Natural killer cell (primary cell): ENCODE data around the gene PPFIA2. TPM values are rescaled to one million over a fixed set of nuclear protein-coding genes. Genes with fewer than 3 reads are reported as not detected.

Experiments
- ATAC-seq, 3 donors: fragments of 150-1000 bp in 2 of 3; fragments of 200-7000 bp in 1 of 3; cut with Tn5 transposase; 1 replicate in 1 of 3; 2 replicates in 2 of 3; pipeline ENCODE4 v1.10.0; 2021; ENCODE audit warnings: mild to moderate bottlenecking in 2 of 3, moderate library complexity in 2 of 3
- DNase-seq, 2 donors: peaks; one replicate each; pipeline versions ENCODE4 v3.0.0 to v3.0.0-alpha.2; 2013 to 2021; ENCODE audit warnings: mixed read lengths in 1 of 2
- H3K27ac ChIP-seq: one replicate; pipeline ENCODE4 v1.5.1; 2013; ENCODE audit warnings: mild to moderate bottlenecking, low read length
- H3K27me3 ChIP-seq: one replicate; pipeline ENCODE4 v1.6.1; 2013; ENCODE audit warnings: low read length; ENCODE audit not compliant: control insufficient read depth, insufficient read depth
- H3K36me3 ChIP-seq: one replicate; pipeline ENCODE4 v1.6.1; 2013; ENCODE audit warnings: low read length; ENCODE audit not compliant: control insufficient read depth, insufficient read depth
- H3K4me1 ChIP-seq: one replicate; pipeline ENCODE4 v1.6.1; 2013; ENCODE audit warnings: low read length; ENCODE audit not compliant: control insufficient read depth, insufficient read depth
- H3K4me3 ChIP-seq: one replicate; pipeline ENCODE4 v1.5.1; 2013; ENCODE audit warnings: low read length
- H3K9me3 ChIP-seq: one replicate; pipeline ENCODE4 v1.6.1; 2013; ENCODE audit warnings: low read length; ENCODE audit not compliant: control insufficient read depth, insufficient read depth
- H3K27ac Mint-ChIP-seq, 2 donors: one replicate each; pipeline ENCODE4 v1.8.0; 2022; ENCODE audit warnings: mild to moderate bottlenecking in 2 of 2, mixed read lengths in 2 of 2, moderate library complexity in 1 of 2
- H3K27me3 Mint-ChIP-seq, 2 donors: one replicate each; pipeline ENCODE4 v1.8.0; 2022; ENCODE audit warnings: low read depth in 2 of 2, mixed read lengths in 2 of 2
- H3K36me3 Mint-ChIP-seq: one replicate; pipeline ENCODE4 v1.8.0; 2022; ENCODE audit warnings: mixed read lengths
- H3K4me1 Mint-ChIP-seq, 2 donors: one replicate each; pipeline ENCODE4 v1.8.0; 2022; ENCODE audit warnings: mixed read lengths in 2 of 2
- H3K4me3 Mint-ChIP-seq: one replicate; pipeline ENCODE4 v1.8.0; 2022; ENCODE audit warnings: mild to moderate bottlenecking, moderate library complexity, mixed read lengths
- H3K9me3 Mint-ChIP-seq, 2 donors: one replicate each; pipeline ENCODE4 v1.8.0; 2022; ENCODE audit warnings: mixed read lengths in 2 of 2
- WGBS: methylation state at CpG from one replicate; pipeline ENCODE4 v1.1.7; 2013; ENCODE audit warnings: missing lambda C conversion rate; ENCODE audit not compliant: insufficient coverage; 5-methylcytosine and 5-hydroxymethylcytosine counted together
- intact Hi-C: fragments of 100-400 bp; cut with micrococcal nuclease; formaldehyde crosslinking; loops from one replicate; pipeline ENCODE4 v1.14.2; 2022
- total RNA-seq, 4 donors: library from RNA; stranded (reverse); fragments of 120-200 nt in 1 of 4; gene quantifications; one replicate each; pipeline versions ENCODE4 v1.2.3 to v1.2.4, GENCODE V29; 2013 to 2022
- TF ChIP-seq, protein P1 (sequence below): fragments of 200-600 bp; IDR thresholded peaks from one replicate; pipeline ENCODE4 v1.8.0; 2022; ENCODE audit warnings: antibody characterized with exemption

The PPFIA2 gene
- total RNA-seq, 3 donors from 2014 or later (not counting 1 experiment from before 2014, with no cell fraction given) = not detected

GRCh38 chr12:81615026-81615588 lies 144.0 kb downstream of the PPFIA2 start:
- Histone ChIP-seq H3K27me3 (no peaks in the 10 kb centered on the region), H3K4me3 (no peak overlapping the region), H3K36me3 (no peaks in the 10 kb centered on the region), H3K4me1 (no peaks in the 10 kb centered on the region), H3K9me3 (no peaks in the 10 kb centered on the region), H3K27ac (no peak overlapping the region)
- Mint-ChIP-seq H3K36me3 (no peaks in the 10 kb centered on the region), H3K27me3 (no peaks in the 10 kb centered on the region), H3K9me3 (no peaks in the 10 kb centered on the region), H3K27ac (no peak overlapping the region), H3K4me1 (no peaks in the 10 kb centered on the region), H3K4me3 (no peak overlapping the region)
- intact Hi-C loops = no loop called here
- ATAC-seq (no peak), DNase-seq (no peak)
- TF ChIP-seq, protein P1, sequence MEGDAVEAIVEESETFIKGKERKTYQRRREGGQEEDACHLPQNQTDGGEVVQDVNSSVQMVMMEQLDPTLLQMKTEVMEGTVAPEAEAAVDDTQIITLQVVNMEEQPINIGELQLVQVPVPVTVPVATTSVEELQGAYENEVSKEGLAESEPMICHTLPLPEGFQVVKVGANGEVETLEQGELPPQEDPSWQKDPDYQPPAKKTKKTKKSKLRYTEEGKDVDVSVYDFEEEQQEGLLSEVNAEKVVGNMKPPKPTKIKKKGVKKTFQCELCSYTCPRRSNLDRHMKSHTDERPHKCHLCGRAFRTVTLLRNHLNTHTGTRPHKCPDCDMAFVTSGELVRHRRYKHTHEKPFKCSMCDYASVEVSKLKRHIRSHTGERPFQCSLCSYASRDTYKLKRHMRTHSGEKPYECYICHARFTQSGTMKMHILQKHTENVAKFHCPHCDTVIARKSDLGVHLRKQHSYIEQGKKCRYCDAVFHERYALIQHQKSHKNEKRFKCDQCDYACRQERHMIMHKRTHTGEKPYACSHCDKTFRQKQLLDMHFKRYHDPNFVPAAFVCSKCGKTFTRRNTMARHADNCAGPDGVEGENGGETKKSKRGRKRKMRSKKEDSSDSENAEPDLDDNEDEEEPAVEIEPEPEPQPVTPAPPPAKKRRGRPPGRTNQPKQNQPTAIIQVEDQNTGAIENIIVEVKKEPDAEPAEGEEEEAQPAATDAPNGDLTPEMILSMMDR = no peak
- WGBS = 78% methylated on average over 3 of the region's 3 CpGs

- WGBS = 84% methylated on average over 18 of the region's 18 CpGs
Measured at GRCh38 chr12:81610955-81611889, 147.9 kb downstream of the PPFIA2 start.

DNA sequence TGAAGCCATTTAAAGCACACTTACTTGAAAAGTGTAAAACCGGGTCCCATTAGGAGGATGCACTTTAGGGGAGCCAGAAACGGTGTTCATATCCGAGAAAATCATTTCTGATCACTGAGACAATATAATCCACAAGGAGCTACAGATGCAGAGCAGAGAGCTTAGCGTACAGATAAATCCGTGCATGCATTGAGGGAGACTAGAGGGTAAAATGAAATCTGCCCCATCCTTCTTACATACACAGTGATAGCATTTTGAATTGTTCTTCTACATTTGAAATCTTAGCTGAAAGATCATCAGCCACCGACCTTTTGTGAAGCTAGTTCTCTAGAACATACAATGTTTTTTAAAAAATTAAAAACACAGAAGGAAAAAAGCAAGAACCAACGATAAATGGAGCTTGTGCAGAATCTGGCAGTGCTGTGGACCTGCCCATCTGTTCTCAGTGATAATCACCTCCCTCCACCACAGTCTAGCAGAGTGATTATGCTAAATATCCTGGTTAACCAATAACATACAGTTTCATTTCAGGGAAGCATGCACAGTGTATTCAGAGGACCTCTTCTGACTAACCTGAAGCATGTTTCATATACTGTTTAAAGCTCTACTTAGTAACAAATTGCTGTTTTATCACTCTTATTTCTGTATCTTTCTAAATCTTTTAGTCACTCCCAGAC lies 161.1 kb downstream of the PPFIA2 start:
- no peaks in the 10 kb centered on the region for H3K27me3 Mint-ChIP-seq
- Histone ChIP-seq H3K4me1 (no peaks in the 10 kb centered on the region), H3K9me3 (no peaks in the 10 kb centered on the region), H3K27me3 (no peaks in the 10 kb centered on the region), H3K4me3 (no peak overlapping the region), H3K27ac (no peak overlapping the region), H3K36me3 (no peaks in the 10 kb centered on the region)
- 59% methylated on average over 7 of the region's 7 CpGs for WGBS
- H3K36me3 Mint-ChIP-seq = no peaks in the 10 kb centered on the region
- H3K4me3 Mint-ChIP-seq = no peak overlapping the region
- H3K4me1 Mint-ChIP-seq = no peaks in the 10 kb centered on the region
- intact Hi-C loops = no loop called here
- DNase-seq = no peak
- ATAC-seq = no peak
- no peaks in the 10 kb centered on the region for H3K9me3 Mint-ChIP-seq
- TF ChIP-seq, protein P1 = no peak
- H3K27ac Mint-ChIP-seq = no peak overlapping the region

More at GRCh38 chr12:81610955-81611889, 147.9 kb downstream of the PPFIA2 start:
- no peak overlapping the region for H3K4me3 Mint-ChIP-seq
- ATAC-seq = no peak
- no peaks in the 10 kb centered on the region for H3K4me1 Mint-ChIP-seq
- no peak overlapping the region for H3K27ac Mint-ChIP-seq
- Histone ChIP-seq H3K4me3 (no peak overlapping the region), H3K27me3 (no peaks in the 10 kb centered on the region), H3K27ac (no peak overlapping the region), H3K36me3 (no peaks in the 10 kb centered on the region), H3K9me3 (no peaks in the 10 kb centered on the region), H3K4me1 (no peaks in the 10 kb centered on the region)
- no peak for DNase-seq
- TF ChIP-seq, protein P1 = no peak
- no peaks in the 10 kb centered on the region for H3K36me3 Mint-ChIP-seq
- no peaks in the 10 kb centered on the region for H3K27me3 Mint-ChIP-seq
- intact Hi-C loops = no loop called here
- no peaks in the 10 kb centered on the region for H3K9me3 Mint-ChIP-seq
